A549 (cell line): ENCODE results near the gene GARNL3.

Experiments
- CEBPB ChIP-seq, 2 experiments: fragments of >200 bp in 1 of 2; sonication (Bioruptor Twin) in 1 of 2; formaldehyde crosslinking in 1 of 2; IDR thresholded peaks; 2 replicates each; pipeline ENCODE4 v1.6.1; 2012 to 2016
- HDAC2 ChIP-seq: fragments of 200-600 bp; sonication (generic); IDR thresholded peaks from 2 replicates; pipeline ENCODE4 v1.6.1; 2016
- HEYL ChIP-seq: fragments of 250-450 bp; sonication (Bioruptor Pico); IDR thresholded peaks from 2 replicates; pipeline ENCODE4 v1.8.0; 2021; ENCODE audit warnings: mild to moderate bottlenecking, moderate library complexity
- POLR2A ChIP-seq: IDR thresholded peaks from 2 replicates; pipeline ENCODE4 v1.6.1; 2012; ENCODE audit warnings: mild to moderate bottlenecking, low read length
- RAD21 ChIP-seq, 2 experiments: fragments of >200 bp in 1 of 2; sonication (Bioruptor Twin) in 1 of 2; formaldehyde crosslinking in 1 of 2; IDR thresholded peaks in 1 of 2; conservative IDR thresholded peaks in 1 of 2; 2 replicates in 1 of 2; 3 replicates in 1 of 2; pipeline ENCODE4 v1.6.1; 2012 to 2018; ENCODE audit warnings: inconsistent platforms in 1 of 2
- RNF2 ChIP-seq: fragments of 200-600 bp; sonication (generic); IDR thresholded peaks from 2 replicates; pipeline ENCODE4 v1.6.1; 2016; ENCODE audit warnings: low read depth, mild to moderate bottlenecking, antibody characterized with exemption, moderate library complexity, borderline replicate concordance
- SMC3 ChIP-seq: fragments of >200 bp; sonication (Bioruptor Twin); formaldehyde crosslinking; IDR thresholded peaks from 3 replicates; pipeline ENCODE4 v1.6.1; 2018; ENCODE audit warnings: inconsistent platforms
- TF ChIP-seq, protein P1 (sequence below): fragments of >200 bp; sonication (Bioruptor Twin); formaldehyde crosslinking; IDR thresholded peaks from 3 replicates; pipeline ENCODE4 v1.5.1; 2016
- TF ChIP-seq, protein P2 (sequence below): fragments of 200-600 bp; sonication (generic); IDR thresholded peaks from 2 replicates; pipeline ENCODE4 v1.6.1; 2016; ENCODE audit warnings: antibody characterized with exemption, mild to moderate bottlenecking, moderate library complexity

GRCh38 chr9:127300886-127301447 lies 36.4 kb downstream of the GARNL3 start:
- TF ChIP-seq, protein P1, sequence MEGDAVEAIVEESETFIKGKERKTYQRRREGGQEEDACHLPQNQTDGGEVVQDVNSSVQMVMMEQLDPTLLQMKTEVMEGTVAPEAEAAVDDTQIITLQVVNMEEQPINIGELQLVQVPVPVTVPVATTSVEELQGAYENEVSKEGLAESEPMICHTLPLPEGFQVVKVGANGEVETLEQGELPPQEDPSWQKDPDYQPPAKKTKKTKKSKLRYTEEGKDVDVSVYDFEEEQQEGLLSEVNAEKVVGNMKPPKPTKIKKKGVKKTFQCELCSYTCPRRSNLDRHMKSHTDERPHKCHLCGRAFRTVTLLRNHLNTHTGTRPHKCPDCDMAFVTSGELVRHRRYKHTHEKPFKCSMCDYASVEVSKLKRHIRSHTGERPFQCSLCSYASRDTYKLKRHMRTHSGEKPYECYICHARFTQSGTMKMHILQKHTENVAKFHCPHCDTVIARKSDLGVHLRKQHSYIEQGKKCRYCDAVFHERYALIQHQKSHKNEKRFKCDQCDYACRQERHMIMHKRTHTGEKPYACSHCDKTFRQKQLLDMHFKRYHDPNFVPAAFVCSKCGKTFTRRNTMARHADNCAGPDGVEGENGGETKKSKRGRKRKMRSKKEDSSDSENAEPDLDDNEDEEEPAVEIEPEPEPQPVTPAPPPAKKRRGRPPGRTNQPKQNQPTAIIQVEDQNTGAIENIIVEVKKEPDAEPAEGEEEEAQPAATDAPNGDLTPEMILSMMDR: no peak
- TF ChIP-seq POLR2A (no peak), RAD21 (conservative IDR thresholded peaks at IDR 0.05 in 1 of 2, IDR thresholded peaks at IDR 0.05 in 1 of 2) (no peak), CEBPB (IDR thresholded peaks at IDR 0.05) (no peak), SMC3 (no peak), HDAC2 (no peak), HEYL (CRISPR knock-in tag) (no peak), RNF2 (no peak)
- TF ChIP-seq, protein P2, sequence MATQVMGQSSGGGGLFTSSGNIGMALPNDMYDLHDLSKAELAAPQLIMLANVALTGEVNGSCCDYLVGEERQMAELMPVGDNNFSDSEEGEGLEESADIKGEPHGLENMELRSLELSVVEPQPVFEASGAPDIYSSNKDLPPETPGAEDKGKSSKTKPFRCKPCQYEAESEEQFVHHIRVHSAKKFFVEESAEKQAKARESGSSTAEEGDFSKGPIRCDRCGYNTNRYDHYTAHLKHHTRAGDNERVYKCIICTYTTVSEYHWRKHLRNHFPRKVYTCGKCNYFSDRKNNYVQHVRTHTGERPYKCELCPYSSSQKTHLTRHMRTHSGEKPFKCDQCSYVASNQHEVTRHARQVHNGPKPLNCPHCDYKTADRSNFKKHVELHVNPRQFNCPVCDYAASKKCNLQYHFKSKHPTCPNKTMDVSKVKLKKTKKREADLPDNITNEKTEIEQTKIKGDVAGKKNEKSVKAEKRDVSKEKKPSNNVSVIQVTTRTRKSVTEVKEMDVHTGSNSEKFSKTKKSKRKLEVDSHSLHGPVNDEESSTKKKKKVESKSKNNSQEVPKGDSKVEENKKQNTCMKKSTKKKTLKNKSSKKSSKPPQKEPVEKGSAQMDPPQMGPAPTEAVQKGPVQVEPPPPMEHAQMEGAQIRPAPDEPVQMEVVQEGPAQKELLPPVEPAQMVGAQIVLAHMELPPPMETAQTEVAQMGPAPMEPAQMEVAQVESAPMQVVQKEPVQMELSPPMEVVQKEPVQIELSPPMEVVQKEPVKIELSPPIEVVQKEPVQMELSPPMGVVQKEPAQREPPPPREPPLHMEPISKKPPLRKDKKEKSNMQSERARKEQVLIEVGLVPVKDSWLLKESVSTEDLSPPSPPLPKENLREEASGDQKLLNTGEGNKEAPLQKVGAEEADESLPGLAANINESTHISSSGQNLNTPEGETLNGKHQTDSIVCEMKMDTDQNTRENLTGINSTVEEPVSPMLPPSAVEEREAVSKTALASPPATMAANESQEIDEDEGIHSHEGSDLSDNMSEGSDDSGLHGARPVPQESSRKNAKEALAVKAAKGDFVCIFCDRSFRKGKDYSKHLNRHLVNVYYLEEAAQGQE: no peak
